Fibroblast of mammary gland (primary cell): Measurements from ENCODE around the gene NSD1.
A peak's percentile ranks its signal among the peaks of the same experiment; 100 is the strongest.

Experiments
- DNase-seq: peaks from one replicate; pipeline ENCODE4 v3.0.0-alpha.2; 2010; ENCODE audit warnings: low read depth
- H3K4me3 ChIP-seq: 2 replicates; pipeline ENCODE4 v1.5.1; 2011; ENCODE audit warnings: low read depth, mild to moderate bottlenecking, low read length, moderate library complexity; ENCODE audit not compliant: control insufficient read depth
- CTCF ChIP-seq: conservative IDR thresholded peaks from 2 replicates; pipeline ENCODE4 v1.5.1; 2011; ENCODE audit warnings: low read depth, low read length, inconsistent platforms; ENCODE audit not compliant: control insufficient read depth, insufficient read depth

NSD1 gene

DNA sequence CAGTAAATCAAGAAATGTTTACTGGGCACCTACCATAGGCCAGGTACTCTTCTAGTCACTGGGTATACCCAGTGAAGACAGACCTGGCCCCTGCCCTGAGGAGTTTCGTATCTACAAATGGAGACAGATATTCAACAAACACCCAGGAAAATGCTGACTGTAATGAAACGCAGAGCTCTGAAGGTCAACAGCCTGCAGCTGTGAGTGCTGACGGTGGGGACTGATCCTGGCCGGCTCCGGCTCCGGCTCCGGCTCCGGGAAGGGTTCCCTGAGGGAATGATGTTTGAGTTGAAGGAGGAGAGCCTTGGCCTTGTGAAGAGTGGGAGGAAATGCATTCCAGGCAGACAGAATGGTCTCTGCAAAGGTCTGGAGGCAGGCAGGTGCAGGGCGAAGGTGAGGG lies 23.8 kb upstream of the NSD1 start:
- TF ChIP-seq CTCF, result no peak
- no peak overlapping the region for H3K4me3 ChIP-seq
- DNase-seq, result no peak

GRCh38 chr5:177111720-177112394 lies 21.7 kb upstream of the NSD1 start:
- H3K4me3 ChIP-seq, result no peak overlapping the region
- TF ChIP-seq CTCF, result peak; percentile 94
- DNase-seq, result peak; percentile 27

- no peak for DNase-seq
- no peak overlapping the region for H3K4me3 ChIP-seq
- TF ChIP-seq CTCF, result no peak
These were observed 20.9 kb upstream of the NSD1 start for GRCh38 chr5:177112589-177113220.

DNA sequence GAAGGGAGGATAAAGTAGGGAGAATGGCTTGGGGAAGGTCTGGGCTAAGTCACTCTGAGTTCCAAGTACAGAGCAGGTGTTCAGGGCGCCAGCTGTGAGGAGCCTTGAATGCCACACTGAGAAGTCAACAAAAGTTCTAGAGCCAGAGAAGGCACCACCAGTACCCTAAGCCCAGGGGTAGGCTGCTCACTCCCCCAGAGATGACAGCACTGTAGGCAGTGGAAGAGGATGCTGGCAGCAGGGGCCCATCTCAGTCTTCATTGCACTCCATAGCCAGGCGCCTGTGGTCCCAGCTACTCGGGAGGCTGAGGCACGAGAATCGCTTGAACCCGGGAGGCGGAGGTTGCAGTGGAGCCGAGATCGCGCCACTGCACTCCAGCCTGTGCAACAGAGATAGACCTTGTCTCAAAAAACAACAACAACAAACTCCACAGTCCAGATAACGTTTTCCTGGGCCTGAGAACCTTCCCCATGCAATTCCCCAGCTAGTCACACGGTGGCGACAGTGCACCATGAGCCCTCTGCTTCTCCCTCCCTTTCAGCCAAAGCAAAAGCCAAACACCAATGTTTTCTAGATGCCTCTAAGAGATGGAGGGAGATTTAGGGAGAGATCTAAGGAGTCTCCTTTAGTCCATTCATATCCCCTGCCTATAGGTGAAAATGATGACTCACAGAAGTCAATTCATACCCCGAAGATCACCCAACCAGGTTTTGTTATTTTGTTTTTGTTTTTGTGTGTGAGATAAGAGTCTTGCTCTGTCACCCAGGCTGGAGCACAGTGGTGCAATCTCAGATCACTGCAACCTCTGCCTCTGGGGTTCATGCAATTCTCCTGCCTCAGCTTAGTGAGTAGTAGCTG lies 19.8 kb upstream of the NSD1 start:
- DNase-seq, result peak; percentile 75
- H3K4me3 ChIP-seq, result no peak overlapping the region

GRCh38 chr5:177116631-177117373 lies 16.8 kb upstream of the NSD1 start:
- H3K4me3 ChIP-seq, result no peak overlapping the region
- DNase-seq, result peak; percentile 80
- TF ChIP-seq CTCF, result no peak

More for the DNA sequence above, 19.8 kb upstream of the NSD1 start:
- peak; percentile 100 for TF ChIP-seq CTCF

GRCh38 chr5:177117441-177118045 lies 16.0 kb upstream of the NSD1 start:
- TF ChIP-seq CTCF, result no peak
- no peak overlapping the region for H3K4me3 ChIP-seq

More at GRCh38 chr5:177117441-177118045, 16.0 kb upstream of the NSD1 start:
- DNase-seq, result no peak
